Right renal cortex interstitium (tissue), 3 donors: ENCODE results near the gene SELENOP. TPM values are rescaled to one million over a fixed set of nuclear protein-coding genes. Genes with fewer than 3 reads are reported as not detected.

ENCODE experiments used
- DNase-seq, 3 donors: peaks; one replicate each; pipeline ENCODE4 v3.0.0-alpha.2; 2013; ENCODE audit warnings: low read depth in 3 of 3, low spot score in 2 of 3
- polyA plus RNA-seq, 3 donors: library from polyadenylated mRNA; unstranded; fragments of 120-200 nt; gene quantifications; one replicate each; pipeline ENCODE4 v1.2.1, GENCODE V29; 2013; ENCODE audit not compliant: insufficient read length in 3 of 3

Gene SELENOP
- polyA plus RNA-seq, 3 donors: 468 to 581 (median 527) TPM

DNA sequence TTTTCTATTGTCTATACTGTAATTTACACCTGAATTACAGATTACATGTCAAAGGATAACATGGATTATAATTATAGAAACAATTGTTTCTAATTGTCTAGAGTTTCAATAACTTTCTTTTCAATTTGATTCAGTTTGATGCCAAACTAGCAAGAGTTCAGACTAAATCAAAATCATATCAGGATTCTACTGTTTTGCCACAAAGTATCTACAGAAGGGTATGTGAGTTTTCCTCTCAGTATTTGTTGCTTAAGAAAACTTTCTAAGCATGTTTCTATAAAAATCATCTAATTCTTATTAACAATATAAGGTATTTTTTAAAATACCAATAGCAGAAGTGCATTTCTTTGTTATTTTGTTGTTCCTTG is 12.5 kb downstream of the SELENOP start:
- DNase-seq: no peak

DNA sequence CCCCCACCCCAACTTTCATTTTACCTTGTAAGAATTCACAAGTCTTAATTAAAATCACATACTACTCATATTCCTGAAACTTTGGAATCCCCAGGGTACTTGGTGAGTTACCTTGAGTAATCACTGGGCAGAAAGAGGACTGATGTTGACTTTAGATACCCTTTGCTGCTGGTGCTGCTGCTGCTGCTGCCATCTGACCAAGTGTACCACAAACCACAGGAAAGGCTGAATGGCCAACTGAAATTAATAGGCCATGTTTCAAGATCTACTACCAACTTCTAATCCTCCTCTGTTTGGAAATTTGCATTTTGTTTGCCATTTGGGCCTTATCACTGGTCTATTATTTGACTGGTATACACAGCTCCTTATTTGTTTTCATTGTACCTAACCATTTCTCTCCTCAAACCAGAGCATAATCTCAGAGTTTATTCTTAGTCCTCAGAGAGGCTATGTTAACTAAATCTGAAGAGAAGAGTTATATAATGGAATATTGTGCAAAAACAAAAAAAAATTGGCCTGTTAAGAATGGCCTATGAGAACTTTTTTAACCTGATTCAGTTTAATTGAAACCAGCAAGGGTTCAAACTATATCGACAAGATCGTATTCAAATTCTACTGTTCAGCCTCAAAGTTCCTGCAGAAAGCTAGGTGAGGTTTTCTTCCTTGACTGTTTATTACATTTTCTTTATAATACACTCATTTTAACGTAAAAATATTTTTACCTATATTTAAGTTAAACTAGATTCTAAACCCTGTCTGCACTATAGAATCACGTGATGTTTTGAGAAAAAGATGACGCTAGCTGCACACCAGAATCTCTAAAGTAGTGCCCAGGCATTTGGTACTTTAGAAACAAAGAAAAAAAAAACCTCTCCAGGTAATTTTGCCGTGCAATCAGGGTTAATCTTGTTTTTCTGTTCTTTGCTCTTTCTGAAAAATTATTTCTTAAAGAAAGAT is 13.1 kb downstream of the SELENOP start:
- DNase-seq: no peak

DNA sequence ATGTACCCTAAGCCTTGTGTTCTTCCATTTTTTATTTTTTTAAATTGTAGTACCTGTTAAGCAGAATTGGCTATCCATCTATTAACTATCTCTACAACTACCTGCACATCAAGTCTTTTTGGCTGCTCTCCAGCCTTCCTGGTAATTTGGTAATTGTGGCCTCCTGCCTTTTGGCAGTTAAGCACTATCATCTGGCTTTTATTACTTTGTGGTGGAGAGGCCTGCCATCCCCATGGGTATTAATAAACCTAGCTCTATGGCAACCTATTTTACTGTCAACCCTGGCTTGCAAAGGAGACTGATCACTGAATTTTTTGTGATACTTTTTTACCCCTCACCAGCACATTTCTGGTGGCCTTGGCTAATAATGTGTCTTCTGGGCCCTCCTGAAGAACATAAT is 20.5 kb downstream of the SELENOP start:
- DNase-seq: no peak

DNA sequence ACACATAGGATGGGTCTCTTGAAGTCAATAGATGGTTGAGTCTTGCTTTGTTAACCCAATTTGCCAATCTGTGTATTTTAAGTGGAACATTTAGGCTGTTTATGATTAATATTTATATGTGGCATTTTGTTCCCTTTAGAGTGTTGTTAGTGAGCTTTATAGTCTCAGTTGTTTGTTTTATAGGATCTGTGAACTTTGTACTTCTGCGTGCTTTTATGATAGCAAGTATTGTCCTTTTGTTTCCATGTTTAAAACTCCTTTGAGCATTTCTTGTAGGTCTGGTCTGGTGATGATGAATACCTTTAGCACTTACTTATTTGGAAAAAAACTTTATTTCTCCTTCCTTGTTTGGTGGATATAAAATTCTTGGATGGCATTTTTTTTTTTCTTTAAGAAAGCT is 23.8 kb downstream of the SELENOP start:
- DNase-seq: no peak

DNA sequence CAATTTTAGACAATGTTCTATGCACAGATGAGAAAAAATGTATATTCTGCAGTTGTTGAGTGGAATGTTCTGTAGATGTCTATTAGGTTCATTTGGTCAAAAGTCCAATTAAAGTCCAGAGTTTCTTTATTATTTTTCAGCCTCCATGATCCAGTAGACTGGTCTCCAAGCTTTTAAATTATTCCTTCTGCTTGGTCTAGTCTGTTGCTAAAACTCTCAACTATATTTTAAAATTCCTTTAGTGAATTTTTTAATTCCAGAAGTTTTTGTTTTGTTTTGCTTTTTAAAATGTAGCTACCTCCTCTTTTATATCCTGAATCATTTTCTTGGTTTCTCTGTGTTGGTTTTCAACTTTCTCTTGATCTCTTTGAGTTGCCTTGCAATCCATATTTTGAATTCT is 24.6 kb downstream of the SELENOP start:
- DNase-seq: no peak

DNA sequence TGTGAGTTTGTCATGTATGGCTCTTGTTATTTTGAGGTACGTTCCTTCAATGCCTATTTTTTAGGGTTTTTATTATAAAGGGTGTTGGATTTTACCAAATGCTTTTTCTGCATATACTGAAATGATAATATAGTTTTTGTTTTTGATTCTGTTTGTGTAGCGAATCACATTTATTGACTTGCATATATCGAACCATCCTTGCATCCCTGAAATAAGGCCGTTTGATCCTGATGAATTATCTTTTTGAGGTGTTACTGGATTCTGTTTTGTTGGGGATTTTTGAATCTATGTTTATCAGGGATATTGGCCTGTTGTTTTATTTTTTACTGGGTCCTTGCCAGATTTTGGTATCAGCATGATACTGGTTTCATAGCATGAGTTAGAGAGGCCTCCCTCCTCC is 25.9 kb downstream of the SELENOP start:
- DNase-seq: no peak

DNA sequence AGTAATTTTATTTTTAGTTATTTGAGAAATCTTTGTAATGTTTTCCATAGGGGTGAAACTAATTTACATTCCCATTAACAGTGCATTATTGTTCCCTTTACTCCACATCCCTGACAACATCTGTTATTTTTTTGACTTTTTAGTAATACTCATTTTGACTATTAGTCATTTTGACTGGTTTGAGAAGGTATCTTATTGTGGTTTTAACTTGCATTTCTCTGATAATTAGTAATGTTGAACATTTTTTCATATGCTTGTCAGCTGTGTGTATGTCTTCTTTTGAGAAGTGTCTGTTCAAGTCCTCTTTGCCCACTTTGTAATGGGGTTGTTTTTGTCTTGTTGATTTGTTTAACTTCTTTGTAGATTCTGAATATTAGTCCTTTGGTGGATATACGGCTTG is 27.6 kb downstream of the SELENOP start:
- DNase-seq: no peak

DNA sequence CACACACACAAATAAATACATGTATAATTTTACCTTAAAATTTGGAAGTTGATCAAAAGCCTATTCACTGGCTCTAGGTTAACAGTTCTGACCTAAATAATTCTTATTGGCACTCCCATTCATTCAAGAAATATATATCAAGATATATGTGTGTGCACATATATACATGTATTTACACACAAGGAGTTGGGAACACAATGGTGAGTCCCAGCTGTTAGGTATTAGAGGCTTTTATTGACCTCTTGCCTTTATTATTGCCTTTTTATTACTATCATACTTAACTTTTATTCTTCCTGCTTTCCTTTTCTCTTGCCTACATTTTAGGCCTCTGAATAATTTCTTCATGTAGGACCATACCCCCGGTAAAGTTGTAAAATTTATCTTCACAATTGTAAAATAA is 30.1 kb downstream of the SELENOP start:
- no peak for DNase-seq

DNA sequence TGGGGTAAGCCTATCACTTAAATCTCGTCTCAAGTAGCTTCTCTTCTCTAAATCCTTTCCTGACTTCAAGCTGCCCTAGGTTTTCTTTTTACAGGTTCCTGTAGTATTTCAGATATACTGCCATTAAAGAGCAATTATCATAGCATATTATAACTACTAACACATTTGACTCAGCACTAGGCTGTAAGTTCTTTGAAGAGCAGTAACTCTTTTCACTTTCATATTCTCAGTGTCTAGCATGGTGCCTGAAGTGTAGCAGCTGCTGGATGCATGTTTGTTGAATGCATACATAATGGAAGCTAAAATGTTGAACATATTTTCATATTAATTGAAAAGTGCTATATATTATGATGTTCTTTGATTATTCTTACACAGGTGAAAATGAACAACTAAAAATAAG is 32.6 kb downstream of the SELENOP start:
- DNase-seq: no peak

DNA sequence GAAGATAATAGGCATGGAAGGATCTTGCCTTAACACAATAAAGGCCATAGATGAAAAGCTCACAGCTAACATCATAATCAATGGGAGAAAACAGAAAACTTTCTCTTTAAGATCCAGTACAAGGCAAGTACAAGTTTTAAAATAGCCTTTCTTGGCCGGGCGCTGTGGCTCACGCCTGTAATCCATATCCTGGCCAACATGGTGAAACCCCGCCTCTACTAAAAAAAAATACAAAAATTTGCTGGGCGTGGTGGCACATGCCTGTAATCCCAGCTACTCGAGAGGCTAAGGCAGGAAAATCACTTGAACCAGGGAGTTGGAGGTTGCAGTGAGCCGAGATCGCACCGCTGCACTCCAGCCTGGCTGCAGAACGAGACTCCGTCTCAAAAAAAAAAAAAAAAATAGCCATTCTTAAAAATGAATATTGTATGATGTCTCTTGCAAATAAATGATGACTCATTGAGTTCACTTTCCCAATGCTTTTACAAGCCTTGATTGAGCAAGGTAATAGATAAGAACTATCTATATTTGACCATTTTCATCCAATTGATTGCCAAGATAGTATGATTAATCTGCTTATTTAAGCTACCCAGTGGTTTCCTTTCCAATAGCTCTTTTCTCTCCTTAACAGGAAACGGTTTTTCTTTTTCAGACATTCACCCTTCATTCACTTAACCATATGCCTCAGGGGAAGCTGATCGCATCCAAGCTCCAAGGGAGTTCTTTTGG is 39.3 kb downstream of the SELENOP start:
- no peak for DNase-seq

DNA sequence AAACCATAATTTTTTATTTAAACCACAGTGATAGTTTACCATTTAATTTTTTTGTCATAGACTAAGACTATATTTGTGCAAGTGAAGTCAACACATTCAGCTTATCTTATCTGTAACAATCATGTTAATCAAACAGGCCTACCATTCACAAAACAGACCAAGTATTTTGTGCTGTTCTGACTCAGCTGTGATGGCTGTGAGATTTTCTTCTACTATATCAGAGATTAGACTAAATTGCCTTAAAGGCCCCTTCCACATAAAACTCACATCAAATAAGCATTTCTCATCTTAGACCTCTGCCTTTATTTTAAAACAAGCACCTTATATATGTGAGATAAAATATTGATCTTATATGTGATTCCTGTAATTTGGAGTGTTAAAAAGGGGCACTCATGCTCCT is 41.7 kb downstream of the SELENOP start:
- DNase-seq: no peak

DNA sequence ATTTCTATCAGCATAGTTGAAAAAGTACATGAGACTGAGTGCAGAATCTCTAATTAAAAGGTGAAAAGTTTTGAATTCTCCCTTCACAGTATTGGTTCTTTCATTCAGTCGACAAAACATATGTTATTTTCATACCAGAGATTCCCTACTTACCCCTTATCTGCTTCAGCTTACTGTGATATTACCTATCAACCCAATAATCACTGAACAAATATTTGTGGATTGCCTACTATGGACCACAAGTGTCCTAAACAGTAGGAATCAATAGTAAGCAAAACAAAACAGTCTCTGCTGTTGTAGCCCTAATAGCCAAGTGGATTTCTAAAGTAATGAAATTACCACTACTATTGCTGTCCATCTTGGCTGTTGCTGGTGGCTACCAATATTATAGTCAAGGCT is 43.6 kb downstream of the SELENOP start:
- DNase-seq: no peak

DNA sequence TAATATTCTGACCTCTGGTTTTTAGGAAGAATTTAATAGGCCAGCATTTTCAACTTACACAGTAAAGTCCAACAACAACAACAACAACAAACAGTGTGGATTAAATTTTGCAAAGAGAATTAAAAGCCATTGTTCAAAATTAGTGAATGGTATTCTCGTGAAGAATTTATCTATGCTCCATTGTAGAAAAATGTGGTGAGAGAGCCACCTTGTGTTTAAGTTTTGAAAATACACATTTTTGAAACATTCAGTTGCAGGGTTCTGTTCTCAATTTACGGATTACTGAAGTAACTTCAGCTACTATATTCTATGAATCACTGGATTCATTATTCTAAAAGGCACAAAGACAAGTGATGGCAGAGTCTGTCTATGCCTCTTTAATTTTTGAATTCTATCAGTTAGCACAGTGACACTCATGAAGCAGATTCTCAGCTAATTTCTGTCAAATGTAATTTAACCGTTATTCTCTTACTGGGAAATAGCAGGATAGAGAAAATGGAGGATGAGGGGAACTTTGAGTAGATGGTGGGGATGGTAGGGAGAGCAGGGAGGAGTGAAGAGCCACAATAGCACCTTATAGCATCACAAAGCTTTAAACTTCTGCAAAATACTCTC is 44.1 kb downstream of the SELENOP start:
- DNase-seq: peak in 1 of 3 donors; percentile 5

DNA sequence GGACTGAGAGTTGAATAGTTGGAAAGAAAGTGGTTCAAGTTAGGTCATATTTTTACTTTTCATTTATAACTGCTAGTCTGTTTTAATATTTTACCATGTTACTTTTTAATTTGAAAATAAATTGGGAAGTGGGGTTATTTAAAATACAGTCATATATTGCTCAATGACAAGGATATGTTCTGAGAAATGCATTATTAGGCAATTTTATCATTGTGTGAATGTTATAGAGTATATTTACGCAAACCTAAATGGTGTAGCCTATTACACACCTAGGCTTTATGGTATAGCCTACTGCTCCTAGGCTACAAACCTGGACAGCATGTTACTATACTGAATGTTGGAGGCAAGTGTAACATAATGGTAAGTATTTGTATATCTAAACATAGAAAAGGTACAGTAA is 49.9 kb downstream of the SELENOP start:
- DNase-seq: no peak

DNA sequence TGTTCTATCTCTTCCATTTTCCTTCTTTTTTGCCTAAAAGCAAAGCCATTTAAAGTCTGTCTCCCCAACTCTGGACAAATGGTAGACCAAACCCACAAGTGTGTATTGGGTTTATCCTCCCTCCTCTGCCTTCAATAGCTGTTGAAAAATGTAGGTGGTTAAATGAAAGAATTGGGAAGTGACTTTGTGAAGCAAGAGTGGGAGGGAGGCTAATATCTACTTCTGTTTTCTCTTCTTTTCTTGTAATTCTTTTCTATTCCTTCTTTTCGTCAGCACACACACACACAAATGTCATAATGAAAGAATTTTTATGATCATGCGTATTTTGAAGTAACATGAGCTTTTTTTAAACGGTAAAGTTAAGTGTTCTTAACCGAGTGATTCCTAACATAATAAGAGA is 51.3 kb downstream of the SELENOP start:
- no peak for DNase-seq

DNA sequence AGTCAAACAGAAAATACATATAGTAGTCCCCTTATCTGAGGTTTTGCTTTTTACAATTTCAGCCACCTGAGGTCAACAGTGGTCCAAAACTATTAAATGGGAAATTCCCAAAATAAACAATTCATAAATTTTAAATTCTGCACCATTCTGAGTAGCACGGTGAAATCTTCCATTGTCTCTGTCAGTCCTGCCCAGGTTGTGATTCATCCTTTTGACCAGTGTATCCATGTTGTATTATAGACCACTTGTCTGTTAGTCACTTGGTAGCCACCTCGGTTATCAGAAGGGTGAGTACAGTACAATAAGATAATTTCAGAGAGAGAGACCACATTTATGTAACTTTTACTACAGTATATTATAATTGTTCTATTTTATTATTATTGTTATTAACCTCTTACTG is 52.2 kb downstream of the SELENOP start:
- DNase-seq: no peak

DNA sequence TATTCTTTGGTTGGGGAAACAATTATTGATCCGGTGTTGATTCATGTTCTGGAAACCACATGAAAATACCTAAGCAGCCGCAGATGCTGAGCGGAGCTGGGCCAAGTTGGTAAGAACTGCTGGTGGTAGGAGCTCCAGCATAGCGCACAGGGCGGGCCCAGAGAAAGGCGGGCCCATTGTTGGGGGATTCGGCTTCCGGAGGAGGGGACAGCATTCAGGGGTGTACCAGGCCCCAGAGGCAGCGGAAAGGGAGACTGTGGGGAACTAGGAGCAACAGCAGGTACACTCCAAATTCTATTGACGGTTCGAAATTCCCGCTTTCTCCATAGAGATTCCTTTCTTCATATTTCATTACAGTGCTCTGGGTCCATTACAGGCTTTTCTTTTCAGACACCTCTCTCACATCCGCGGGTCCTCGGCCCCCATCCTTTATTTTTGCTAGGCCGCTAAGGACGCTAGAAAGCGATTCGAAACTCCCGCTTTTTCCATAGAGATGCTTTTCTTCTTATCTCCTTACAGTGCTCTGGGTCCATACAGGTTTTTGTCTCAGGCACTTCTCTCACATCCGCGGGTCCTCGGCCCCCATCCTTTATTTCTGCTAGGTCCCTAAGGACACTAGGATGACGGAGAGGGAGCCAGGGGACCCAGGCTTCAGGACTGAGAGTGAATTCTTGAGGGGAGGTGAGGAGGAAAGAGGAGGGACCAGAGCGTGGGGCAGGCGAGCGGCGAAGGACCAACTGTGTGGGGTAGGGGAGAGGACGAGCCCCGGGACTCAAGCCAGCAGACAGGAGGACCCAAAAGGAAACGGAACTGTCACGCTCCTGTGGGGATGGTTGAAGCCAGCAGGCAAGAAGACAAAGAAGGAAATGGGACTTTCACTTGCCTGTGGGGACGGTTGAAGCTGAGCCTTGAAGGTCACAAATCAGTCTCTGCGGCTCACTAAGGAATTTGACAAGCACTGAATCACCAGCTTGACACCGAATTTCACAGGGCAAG is 54.8 kb downstream of the SELENOP start, which contains the start of gene CCDC152:
TSS of gene CCDC152 (plus strand) at position 213 of the 996 bp plus-strand sequence. CDS start 2,304 bp downstream, outside the sequence.
- DNase-seq: no peak

DNA sequence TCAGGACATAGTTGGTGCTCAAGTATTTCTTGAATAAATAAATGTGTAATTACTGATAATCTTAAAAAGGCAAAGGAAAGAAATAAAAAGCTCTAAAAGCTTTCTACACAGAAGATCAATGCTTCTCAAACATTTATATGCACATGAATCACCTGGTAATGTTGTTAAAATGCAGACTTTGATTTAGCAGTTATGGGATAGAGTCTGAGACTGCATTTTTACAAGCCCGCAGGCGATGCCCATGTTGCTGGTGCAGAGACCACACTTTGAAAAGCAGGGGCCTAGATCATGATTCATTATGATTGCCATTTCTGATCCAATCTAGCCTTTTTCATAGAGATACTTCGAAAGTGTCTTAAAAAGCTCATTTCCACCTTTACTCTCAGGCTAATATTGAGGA is 58.6 kb downstream of the SELENOP start:
- DNase-seq: no peak

DNA sequence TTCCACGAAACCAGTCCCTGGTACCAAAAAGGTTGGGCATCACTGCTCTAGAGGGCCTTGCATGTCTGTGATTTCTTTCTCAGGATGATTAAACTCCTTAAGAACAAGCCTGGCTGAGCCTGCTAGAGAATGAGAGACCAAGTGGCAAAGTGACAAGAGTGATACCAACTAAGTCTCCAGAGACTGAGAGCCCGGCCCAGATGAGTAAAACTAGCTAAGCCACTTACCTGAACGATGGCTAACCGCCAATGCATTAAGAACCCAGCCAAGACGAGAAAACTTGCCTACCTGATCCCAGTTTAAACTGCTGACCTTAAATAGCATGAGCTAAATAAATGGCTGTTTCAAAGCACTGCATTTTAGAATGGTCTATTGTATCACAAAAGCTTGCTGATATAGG is 60.6 kb downstream of the SELENOP start:
- no peak for DNase-seq

DNA sequence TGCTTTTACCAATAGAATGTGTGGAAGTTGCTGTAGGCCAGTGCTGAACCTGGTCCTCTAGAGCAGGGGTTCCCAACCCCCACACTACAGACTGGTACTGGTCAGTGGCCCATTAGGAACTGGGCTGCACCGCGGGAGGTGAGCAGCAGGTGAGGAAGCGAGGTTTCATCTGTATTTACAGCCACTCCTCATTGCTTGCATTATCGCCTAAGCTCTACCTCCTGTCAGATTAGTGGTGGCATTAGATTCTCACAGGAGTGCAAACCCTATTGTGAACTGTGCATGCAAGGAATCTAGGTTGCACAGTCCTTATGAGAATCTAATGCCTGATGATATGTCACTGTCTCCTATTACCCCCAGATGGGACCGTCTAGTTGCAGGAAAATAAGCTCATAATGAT is 61.2 kb downstream of the SELENOP start:
- DNase-seq: no peak
